GM19023 (cell line): Measurements from ENCODE around the gene HAPLN3.

Experiments used
- ATAC-seq: cut with Tn5 transposase; IDR thresholded peaks from one replicate; pipeline ENCODE4 v1.9.1; 2021; ENCODE audit warnings: mild to moderate bottlenecking, moderate library complexity; ENCODE audit not compliant: unreplicated experiment

Gene HAPLN3

DNA sequence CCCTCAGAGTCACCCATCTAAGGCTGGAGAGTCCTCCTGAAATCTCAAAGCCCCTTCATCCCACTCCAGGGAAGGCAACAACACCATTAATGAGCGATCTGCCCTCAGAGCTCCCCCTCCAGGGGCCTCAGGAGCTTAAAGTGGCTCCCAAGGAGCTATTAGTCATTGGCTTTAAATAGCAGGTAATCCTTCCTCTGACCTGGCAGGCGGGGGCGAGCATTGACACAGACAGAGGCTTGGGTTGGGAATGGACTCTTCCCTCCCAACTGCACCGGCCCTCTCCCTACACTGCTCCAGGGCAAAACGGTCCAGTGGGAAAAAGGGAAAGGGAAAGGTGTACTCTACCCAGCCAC, 16.4 kb upstream of the HAPLN3 start:
- ATAC-seq = no peak

DNA sequence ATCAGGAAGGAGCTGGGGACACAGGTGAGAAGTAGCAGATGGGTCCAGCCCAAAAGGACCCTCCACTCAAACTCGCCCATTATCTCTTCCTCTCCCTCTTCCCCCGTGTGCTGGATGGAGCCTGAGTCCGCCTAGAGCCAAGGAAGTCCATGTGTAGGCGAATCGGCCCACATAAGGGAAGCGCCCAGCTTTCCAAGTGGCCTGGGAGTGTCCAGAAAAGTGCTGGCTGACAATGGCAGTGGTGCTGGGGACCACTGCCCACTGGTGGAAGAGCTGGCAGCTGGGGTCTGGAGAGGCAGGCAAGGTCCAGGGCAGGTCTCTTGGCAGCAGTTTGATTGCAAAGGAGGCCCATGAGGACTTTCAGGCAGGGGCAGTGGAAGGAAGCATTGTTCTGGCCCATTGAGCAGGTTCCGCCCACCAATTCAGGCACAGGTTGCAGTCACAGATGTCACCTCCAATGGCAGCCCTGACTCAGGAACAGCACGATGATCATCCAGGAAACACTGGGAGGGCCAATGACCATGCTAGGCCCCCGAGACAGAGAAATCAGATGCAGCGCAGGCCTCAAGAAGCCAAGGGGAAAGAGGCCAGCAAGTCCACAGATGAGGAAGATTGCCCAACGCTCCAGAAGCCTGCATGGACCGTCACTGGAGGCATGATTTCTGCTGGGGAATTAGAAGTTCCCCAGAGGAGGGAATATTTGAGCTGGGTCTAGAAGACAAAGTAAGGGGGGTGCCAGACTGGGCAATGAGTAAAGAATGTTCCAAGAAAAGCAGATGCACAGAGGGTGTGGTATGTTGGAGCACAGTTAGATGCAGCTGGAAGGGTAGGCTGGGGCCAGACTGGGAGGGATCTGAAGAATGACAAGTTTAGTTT, 14.8 kb upstream of the HAPLN3 start:
- ATAC-seq = no peak

DNA sequence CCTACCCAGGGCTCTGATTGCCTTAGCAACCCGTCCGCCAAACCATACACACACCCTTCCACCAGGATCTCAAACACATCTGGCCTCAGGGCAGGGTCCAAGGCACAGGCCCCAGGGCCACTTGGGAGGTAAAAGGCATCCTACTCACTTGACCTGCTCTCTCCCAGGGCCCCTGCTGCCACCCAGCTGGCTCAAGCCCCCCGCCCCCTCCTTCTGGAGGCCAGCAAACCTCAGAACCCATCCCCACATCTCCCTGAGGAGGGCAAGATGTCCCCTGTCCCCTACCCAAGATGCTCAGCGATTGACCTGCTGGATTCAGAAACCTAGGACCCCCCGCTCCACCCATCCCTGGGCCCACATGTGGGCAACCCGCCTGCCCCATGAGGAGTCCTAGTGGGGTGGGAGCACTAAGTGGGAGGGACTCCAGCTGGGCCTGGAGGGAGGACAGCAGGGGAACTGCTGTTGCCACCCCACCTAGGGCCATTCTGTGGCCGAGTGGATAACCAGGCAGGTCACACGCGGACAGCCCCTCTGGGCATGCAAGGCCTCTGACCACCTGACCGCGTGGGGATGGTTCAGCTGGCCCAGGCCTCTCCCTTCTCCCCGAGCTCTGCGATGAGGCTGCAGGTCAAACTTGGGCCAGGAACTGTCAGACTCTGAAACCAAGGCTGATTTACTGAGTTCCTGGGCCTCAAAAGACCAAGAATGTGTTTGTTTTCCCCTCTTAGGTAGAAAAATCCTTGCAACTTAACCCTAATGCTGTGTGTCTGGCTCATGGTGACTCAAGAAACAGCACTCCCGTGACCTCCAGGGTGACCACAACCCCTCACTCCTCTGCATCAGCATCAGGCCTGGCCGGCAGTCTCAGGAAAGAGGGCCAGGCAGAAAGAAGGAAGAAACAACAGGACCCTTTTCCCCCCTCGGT, 13.6 kb upstream of the HAPLN3 start:
- ATAC-seq = no peak

DNA sequence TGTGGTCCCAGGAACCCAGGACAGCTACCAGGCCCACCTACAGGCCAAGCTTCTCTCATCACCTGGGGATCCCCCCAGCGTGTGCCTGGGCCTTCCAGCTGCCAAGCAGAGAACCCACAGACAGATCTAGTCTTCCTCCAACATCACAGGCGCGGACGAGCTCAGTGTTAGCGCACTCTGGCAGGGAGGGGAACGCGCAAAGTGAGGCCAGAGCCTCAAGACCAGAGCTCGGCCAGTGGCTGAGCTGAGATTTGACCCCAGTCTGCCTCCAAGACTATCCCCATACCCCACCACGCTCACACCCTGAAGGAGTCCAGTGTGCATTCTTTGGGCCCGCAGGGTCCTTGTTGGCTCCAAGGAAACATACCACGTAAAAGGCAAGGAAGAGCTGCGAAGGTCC, 12.8 kb upstream of the HAPLN3 start:
- no peak for ATAC-seq

DNA sequence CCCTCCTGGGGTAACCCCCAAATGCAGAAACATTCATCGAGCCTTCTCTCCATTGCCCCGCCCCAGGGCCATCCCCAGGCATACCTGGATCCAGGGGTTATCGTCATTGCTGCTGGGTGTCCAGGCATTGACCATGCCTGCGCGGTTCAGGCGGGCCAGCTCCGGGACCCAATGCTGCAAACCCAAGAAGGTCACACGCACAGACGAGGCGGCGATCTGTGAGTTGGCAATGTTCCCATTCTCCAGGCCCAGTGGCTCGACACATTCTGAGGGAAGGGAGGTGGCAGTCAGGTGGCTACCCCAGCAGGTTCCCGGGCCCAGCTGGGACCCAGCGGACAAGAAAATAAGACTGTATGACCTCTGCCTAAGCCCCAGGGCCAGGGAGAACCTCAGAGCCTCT, 11.8 kb upstream of the HAPLN3 start:
- ATAC-seq = no peak

DNA sequence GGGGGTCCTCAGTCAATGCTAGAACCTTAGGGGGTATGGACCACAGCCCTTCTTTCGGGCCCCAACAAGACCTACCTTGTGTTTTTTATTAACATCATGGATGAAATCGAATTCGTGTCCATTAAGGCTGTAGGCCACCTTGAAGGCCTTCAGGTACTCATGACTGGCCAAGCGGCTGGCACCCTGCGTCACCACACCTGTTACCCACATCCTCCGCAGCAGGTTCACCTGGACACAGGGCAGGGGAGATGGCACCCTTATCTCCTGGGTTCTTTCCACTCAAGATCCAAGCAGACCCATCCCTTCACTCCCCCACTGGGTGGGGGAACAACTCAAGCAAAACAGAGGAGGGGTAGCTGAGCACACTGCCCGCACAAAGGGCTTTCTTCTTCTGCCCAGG, 11.2 kb upstream of the HAPLN3 start:
- no peak for ATAC-seq

DNA sequence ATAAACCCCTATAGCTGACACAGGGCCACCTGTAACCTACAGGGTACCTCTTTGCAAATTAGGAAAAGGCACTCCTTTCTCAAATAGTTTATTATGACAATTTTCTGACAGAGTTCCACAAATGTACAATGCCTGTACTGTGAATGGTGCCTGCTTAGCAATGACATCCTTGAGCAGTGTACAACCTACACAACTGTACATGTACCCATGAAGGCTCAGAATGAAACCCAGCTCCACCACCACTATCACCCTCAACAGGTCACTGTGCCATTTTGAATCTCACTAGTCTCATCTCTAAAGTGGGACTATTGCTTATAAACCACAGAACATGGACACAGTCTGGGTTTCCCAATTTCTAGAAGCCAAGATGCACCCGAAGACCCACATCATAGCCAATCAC, 10.8 kb upstream of the HAPLN3 start:
- no peak for ATAC-seq

DNA sequence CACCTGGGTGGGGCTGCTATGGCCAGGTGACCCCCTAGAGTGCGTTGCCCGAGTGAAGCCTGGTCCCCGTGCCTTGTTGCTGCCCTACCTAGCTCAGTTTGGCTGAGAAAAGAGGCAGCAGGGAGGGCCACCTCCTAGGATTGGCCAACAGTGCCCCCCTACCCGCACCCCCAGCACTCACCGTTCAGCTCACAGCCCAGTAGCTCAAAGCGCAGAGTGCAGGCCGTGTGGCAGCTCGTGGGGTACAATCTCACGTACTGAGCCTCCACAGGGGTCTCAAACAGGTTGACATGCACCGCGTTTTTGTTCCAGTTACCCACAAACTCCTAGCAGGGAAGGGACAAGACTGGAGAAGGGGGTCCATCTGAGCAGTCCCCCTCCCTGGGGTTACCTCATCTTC, 10.2 kb upstream of the HAPLN3 start:
- ATAC-seq = no peak

DNA sequence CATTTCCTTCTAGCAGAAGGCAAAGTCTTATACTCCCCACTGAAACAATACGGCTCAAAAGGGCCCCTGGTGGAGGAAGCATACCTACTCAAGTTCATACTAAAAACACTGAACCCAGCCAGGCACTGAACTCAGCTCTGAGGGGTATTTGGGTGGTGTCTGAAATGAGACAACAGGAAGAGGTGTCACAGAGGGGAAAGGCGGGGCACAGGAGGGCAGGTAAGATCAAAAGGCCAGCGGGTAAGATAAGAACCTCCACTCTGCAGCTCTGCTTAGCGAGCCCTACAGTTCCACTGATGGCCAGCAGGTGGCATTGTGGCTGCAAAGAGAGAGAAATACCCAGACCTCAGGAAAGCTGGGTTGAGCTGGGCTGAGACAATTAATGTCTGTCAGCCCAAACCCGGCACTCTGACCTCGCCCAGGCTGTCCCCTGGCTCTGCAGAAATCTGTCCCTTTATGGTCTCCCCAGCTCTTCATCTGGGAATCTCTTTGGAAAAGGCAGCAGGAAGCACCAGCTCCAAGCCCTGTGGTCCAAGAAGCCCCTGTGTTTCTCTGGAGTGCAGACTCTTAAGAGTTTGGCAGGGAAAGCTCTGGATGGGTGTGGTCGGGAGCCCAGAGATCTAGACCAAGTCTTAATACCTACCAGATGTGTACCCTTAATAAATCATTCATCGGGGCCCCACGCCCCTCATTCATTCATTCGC, 9.4 kb upstream of the HAPLN3 start:
- peak; percentile 82 for ATAC-seq

DNA sequence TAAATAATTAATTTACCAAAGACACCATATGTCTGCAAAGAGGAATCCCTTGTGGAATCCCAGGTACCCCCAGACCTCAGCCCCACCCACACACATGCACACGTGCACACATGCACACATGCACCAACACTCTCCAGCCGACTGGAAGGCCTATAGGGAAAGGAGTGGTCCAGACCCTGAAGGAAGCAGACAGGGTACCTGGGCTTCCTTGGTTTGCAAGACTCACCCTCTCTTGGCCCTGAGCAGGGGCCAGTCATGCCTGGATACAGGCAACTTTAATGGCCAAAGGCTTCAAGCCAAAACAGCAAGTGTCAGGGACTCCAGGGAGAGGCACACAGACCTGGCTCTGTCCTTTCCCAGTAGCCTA, 8.9 kb upstream of the HAPLN3 start:
- ATAC-seq = no peak

DNA sequence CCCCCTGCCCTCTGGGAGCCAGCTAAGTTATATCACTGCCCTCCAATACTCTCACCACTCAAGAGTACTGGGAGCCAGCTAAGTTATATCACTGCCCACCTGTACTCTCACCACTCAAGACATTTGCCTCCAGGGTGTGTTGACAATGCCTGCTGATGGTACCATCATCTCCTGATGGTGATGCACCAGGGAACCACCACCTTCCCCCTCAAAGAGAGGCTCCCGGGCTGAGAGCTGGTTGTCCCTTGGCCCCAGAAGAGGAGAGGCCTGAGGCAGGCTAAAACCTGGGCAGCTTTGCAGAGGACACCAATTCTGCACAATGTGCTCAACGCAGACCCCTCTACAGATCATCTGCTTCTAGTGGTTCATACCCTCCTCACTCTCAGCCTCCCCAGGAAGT, 7.5 kb upstream of the HAPLN3 start:
- no peak for ATAC-seq

DNA sequence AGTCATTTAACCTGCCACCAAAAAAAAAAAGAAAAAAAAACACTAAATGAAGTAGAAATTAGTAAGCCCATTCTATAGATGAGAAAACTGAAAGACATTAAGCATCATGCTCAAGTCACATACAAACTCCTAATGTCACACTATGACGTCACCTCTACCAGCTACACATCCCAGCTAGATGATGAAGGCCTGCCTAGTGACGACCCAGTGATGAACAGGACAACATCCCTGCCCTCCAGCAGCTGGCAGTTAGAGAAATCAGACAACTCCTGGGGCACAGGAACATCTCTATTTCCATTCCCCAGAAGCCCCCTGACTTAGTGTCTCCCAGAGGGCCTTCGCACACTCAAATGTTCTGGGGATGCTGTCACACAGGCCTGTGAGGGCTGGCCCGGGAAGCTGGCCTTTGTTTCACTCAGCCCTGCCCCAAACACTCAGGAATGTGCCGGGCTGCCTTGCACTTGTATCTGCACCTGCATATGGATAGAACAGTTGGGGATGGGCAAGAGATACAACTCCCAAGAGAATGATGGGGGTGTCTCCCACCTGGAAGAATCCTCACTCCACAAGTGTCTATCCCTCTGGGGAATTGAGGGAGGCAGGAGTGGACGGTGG, 7.0 kb upstream of the HAPLN3 start:
- no peak for ATAC-seq

DNA sequence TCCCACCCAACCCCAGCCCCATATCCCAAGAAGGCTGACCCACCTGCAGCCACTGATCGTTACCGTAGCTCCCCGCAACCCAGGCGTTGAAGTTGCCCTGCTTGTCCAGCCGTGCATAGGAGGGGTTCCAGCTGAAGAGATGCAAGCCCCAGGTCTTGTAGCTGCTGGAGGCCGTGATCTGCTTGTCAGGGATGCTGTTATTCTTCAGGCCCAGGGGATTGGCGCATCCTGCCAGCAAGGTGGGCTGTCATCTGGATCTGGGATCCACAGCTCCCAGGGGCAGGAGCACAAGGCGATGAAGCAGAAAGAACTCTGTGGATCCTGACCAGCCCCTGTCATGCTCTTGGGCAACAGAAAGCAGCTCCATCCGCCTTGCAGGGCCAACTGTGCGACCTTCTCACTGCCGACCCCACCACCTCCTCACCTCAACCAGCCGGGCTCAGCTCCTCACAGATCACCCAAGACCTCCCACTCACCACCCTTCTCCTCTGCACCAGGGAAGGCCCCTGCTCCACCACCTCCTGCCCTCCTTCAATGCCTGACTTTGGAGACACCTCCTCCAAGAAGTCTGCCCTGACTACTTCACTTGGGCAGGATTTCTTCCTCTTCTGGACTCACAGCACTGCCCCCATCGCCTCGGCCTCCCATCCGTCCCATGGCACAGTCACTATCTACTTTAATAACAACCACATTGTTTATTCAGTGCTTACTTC, 6.3 kb upstream of the HAPLN3 start:
- no peak for ATAC-seq

DNA sequence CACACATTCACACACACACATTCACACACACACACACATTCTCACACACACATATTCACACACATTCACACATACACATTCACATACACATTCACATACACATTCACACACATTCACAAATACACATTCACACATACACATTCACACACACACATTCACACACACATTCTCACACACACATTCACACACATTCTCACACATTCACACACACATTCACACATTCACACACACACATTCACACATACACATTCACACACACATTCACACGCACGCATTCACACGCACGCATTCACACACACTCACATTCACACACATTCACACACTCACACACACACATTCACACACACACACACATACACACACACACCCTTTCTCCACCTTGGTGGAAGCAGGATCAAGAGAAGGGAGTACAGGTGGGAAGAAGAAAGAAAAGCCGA, 5.7 kb upstream of the HAPLN3 start:
- no peak for ATAC-seq

DNA sequence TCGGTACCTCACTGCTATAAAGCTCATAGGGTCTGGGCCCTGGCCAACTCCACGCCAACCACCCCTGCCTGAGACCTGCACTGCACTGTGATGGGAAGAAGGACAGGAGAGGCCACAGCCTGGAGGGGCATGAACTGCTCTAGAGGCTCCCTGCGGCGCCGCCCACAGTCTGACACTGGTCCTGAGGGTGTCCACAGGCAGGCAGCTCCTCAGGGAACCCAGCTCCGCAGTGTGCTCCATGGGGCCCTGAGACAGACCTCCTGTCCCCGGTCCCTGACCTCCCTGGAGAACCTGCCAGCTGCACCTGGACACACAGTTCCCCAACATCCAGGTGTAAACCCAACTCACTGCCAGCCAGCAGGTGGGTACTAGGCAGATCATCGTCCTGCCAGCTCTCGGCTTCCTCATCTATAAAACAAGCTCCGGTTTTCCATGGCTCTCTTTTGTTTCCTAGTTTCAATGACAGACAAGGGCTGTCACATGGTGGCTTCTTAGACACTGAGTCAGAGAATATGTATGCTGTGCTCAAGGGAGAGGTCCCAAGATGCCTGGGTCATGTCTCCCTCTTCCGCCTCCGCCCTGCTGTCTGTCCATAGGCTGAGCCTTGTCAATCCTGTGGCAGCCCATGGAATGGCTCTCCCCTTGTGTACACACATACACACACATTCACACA, 5.1 kb upstream of the HAPLN3 start:
- ATAC-seq = no peak

DNA sequence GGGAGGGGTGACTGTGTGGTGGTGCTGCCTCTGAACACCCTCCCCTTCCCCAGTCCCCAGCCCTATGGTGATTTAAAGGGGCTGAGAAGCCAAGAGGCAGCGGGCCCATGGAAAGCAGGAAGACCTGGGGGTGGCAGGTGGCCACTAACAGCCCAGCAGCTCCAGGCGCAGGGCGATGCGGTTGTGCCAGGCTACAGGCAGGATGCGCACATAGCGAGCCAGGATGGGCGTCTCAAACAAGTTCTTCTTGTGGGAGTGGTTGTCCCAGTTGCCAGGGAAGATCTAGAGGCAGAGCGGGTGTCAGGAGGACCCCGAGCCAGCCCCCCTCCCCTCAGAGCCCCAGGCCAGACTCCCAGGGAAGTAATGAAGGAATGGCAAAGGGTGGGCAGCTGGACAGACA, 3.9 kb upstream of the HAPLN3 start:
- ATAC-seq = no peak

DNA sequence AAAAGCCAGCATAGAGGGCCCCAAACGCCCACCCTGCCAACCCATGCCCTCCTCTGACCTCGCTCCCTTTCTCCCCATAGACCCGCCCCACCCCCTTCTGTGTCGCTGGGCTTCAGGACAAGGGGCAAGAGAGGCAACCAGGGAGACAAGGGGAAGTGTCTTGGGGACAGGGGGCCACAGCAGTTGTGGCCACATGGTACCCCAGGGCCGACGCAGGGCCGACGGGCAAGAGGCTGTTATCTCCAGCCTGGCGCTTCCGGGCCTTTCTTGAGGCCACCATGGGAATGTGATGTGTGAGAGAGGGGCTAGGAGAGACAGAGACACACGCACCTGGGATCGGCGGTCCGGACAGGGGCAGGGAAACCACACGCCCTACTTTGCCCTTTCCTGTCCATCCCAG, 3.4 kb upstream of the HAPLN3 start:
- ATAC-seq = no peak

DNA sequence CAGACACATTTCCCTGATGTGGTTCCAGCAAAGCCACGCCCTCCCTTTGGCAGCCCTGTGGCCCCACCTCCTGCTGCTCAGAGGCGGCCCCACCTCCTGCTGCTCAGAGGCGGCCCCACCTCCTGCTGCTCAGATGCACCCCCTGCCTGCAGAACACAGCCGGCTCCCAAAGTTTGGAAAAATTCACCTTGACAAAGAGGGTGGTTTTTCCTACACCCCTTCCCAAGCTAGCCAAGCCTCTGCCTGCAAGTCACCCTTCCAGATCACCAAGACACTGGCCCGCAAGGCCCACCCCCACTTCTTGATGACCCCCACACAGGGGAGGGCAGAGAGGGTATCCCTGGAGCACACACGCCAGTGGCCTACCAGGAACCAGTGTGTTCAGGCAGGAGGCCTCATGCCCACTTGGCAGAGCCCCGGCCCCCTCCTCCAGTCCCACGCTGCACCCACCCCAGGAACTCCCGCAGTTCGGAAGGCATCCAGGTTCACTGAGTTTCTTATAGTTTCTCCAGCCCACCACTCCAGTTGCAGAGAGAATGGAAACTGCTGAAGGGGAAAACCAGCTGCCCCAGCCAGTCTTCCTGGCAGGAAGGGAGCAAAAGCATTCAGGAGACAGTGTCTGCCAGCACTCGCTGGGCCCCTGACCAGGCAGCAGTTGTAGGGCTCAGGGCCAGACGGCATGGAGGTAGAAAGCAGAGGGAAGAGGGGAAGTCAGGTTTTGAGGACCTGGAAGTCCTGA, 2.3 kb upstream of the HAPLN3 start:
- no peak for ATAC-seq

DNA sequence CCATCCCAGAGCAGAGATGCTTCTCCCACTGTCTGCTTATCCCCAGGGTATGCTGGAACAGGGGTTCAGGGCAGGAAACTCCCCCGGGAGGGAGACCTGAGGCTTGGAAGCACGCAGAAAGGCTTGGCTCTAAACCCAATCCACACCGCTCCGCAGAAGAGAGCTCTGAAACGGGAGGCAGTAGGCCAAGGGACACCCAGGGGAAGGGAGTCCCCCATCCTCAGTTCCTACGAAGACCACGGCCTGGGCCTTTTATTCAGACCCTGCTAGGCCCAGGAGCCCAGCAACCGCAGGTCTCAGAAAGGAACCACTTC, 1.8 kb upstream of the HAPLN3 start:
- ATAC-seq = no peak
